SK-N-SH (cell line): ENCODE measurements around the gene HOXC10. TPM values are rescaled to one million over a fixed set of nuclear protein-coding genes. Genes with fewer than 3 reads are reported as not detected.

Experiments used
- CTCF ChIA-PET: fragments of 300-600, 350-600 bp; formaldehyde crosslinking; extraction: SDS; loops from one replicate; lab custom pipeline; 2021; lab: Yijun Ruan, JAX
- POLR2A ChIA-PET: fragments of 350-600 bp; sonication (Branson Sonifier 250); formaldehyde crosslinking; extraction: SDS; loops from one replicate; lab custom pipeline; 2020; ENCODE audit warnings: antibody characterized with exemption, inconsistent platforms; lab: Yijun Ruan, JAX
- DNase-seq: peaks from one replicate; pipeline ENCODE4 v3.0.0; 2012
- H2AFZ ChIP-seq: fragments of 200-600 bp; sonication (generic); 2 replicates; pipeline ENCODE4 v1.8.1; 2016; ENCODE audit warnings: antibody characterized with exemption, mild to moderate bottlenecking, low read depth
- H3F3A ChIP-seq: fragments of 200-600 bp; sonication (generic); replicated peaks from 2 replicates; pipeline ENCODE3; 2016; ENCODE audit warnings: antibody characterized with exemption, mild to moderate bottlenecking; ENCODE audit not compliant: insufficient read depth
- H3K27ac ChIP-seq, 2 experiments: fragments of 200-500 bp in 1 of 2; fragments of 200-600 bp in 1 of 2; sonication (Bioruptor generic) in 1 of 2; sonication (generic), shearing (Covaris generic) in 1 of 2; 2 replicates each; pipeline versions ENCODE4 v1.5.1 to v1.6.1; 2014 to 2016; ENCODE audit warnings: low read depth in 2 of 2, inconsistent platforms in 1 of 2, low read length in 1 of 2, mild to moderate bottlenecking in 1 of 2, mixed read lengths in 1 of 2
- H3K27me3 ChIP-seq: fragments of 200-600 bp; sonication (generic), shearing (Covaris generic); 2 replicates; pipeline ENCODE4 v1.6.1; 2016; ENCODE audit warnings: mixed run types; ENCODE audit not compliant: insufficient read depth
- H3K36me3 ChIP-seq, 2 experiments: fragments of 200-500 bp in 1 of 2; fragments of 200-600 bp in 1 of 2; sonication (Bioruptor generic) in 1 of 2; sonication (generic) in 1 of 2; replicated peaks in 1 of 2; 2 replicates each; pipeline versions ENCODE3 to v1.5.1; 2014 to 2016; ENCODE audit warnings: low read length in 1 of 2, mild to moderate bottlenecking in 1 of 2; ENCODE audit not compliant: insufficient read depth in 2 of 2, control insufficient read depth in 1 of 2
- H3K4me1 ChIP-seq, 2 experiments: fragments of 200-500 bp in 1 of 2; fragments of 200-600 bp in 1 of 2; sonication (Bioruptor generic) in 1 of 2; sonication (generic), shearing (Covaris generic) in 1 of 2; 2 replicates each; pipeline versions ENCODE4 v1.5.1 to v1.6.1; 2014 to 2016; ENCODE audit warnings: low read depth in 1 of 2, low read length in 1 of 2, mixed run types in 1 of 2; ENCODE audit not compliant: insufficient read depth in 2 of 2, control insufficient read depth in 1 of 2
- H3K4me2 ChIP-seq: fragments of 200-600 bp; sonication (generic), shearing (Covaris generic); 2 replicates; pipeline ENCODE4 v1.6.1; 2017; ENCODE audit warnings: mixed run types
- H3K4me3 ChIP-seq, 2 experiments: fragments of 200-500 bp in 1 of 2; fragments of 200-600 bp in 1 of 2; sonication (Bioruptor generic) in 1 of 2; sonication (generic), shearing (Covaris generic) in 1 of 2; 2 replicates each; pipeline versions ENCODE4 v1.5.1 to v1.8.1; 2014 to 2016; ENCODE audit warnings: low read depth in 2 of 2, inconsistent platforms in 1 of 2, low read length in 1 of 2, mild to moderate bottlenecking in 1 of 2, mixed read lengths in 1 of 2, moderate library complexity in 1 of 2
- H3K79me2 ChIP-seq: fragments of 200-600 bp; sonication (generic); 2 replicates; pipeline ENCODE4 v1.8.1; 2017; ENCODE audit warnings: mild to moderate bottlenecking; ENCODE audit not compliant: insufficient read depth
- H3K9ac ChIP-seq: fragments of 200-600 bp; sonication (generic); 2 replicates; pipeline ENCODE4 v1.6.1; 2017; ENCODE audit warnings: mixed run types
- H3K9me2 ChIP-seq: fragments of 200-600 bp; sonication (generic); 2 replicates; pipeline ENCODE4 v1.6.1; 2017; ENCODE audit warnings: mixed run types
- H3K9me3 ChIP-seq: fragments of 200-600 bp; sonication (generic); 2 replicates; pipeline ENCODE4 v1.6.1; 2017; ENCODE audit warnings: mixed run types, mild to moderate bottlenecking, moderate library complexity
- H4K20me1 ChIP-seq: fragments of 200-600 bp; sonication (generic); 2 replicates; pipeline ENCODE4 v1.6.1; 2017; ENCODE audit warnings: mild to moderate bottlenecking, mixed run types; ENCODE audit not compliant: insufficient read depth
- CTCF ChIP-seq: fragments of 200-600 bp; sonication (generic); IDR thresholded peaks from 2 replicates; pipeline ENCODE4 v1.6.1; 2017; ENCODE audit warnings: antibody characterized with exemption, mild to moderate bottlenecking, moderate library complexity
- ELF1 ChIP-seq: IDR thresholded peaks from 2 replicates; pipeline ENCODE4 v1.4.0; 2012
- FOSL2 ChIP-seq: IDR thresholded peaks from 2 replicates; pipeline ENCODE4 v1.4.0; 2012; ENCODE audit warnings: low read depth, mild to moderate bottlenecking, moderate library complexity, borderline replicate concordance
- GABPA ChIP-seq: IDR thresholded peaks from 2 replicates; pipeline ENCODE4 v1.4.0; 2012; ENCODE audit warnings: low read depth, mild to moderate bottlenecking
- GATA2 ChIP-seq: sonication (generic); formaldehyde crosslinking; IDR thresholded peaks from 2 replicates; pipeline ENCODE4 v1.5.0; 2020; ENCODE audit warnings: mild to moderate bottlenecking, missing genetic modification reagents
- JUND ChIP-seq: IDR thresholded peaks from 2 replicates; pipeline ENCODE4 v1.4.0; 2012
- MEF2A ChIP-seq: IDR thresholded peaks from 2 replicates; pipeline ENCODE4 v1.4.0; 2012; ENCODE audit warnings: low read depth, borderline replicate concordance
- MXI1 ChIP-seq: IDR thresholded peaks from 2 replicates; pipeline ENCODE4 v1.6.1; 2012; ENCODE audit warnings: mild to moderate bottlenecking, low read depth, low read length, improper control_type of control experiment
- NFIC ChIP-seq: IDR thresholded peaks from 2 replicates; pipeline ENCODE4 v1.4.0; 2012; ENCODE audit warnings: borderline replicate concordance
- NRF1 ChIP-seq: IDR thresholded peaks from 2 replicates; pipeline ENCODE4 v1.6.1; 2012; ENCODE audit warnings: low read depth, mild to moderate bottlenecking, low read length
- POLR2AphosphoS5 ChIP-seq: IDR thresholded peaks from 2 replicates; pipeline ENCODE4 v1.6.1; 2012; ENCODE audit warnings: low read depth, low read length
- RAD21 ChIP-seq: IDR thresholded peaks from 2 replicates; pipeline ENCODE4 v1.6.1; 2012; ENCODE audit warnings: mild to moderate bottlenecking, low read length
- REST ChIP-seq: IDR thresholded peaks from 2 replicates; pipeline ENCODE4 v1.6.1; 2012; ENCODE audit warnings: mild to moderate bottlenecking, low read depth, low read length, moderate library complexity
- SIN3A ChIP-seq: IDR thresholded peaks from 2 replicates; pipeline ENCODE4 v1.6.1; 2012; ENCODE audit warnings: low read depth, mild to moderate bottlenecking, low read length, moderate library complexity, borderline replicate concordance
- TAF1 ChIP-seq: IDR thresholded peaks from 2 replicates; pipeline ENCODE4 v1.6.1; 2012; ENCODE audit warnings: low read depth, mild to moderate bottlenecking, low read length, moderate library complexity, borderline replicate concordance
- TEAD4 ChIP-seq: IDR thresholded peaks from 2 replicates; pipeline ENCODE4 v1.4.0; 2012; ENCODE audit warnings: mild to moderate bottlenecking, borderline replicate concordance; ENCODE audit not compliant: insufficient read depth
- whole genome bisulfite sequencing: methylation state at CpG from one replicate; pipeline ENCODE4 v1.1.6; 2017; ENCODE audit warnings: low lambda C conversion rate; 5-methylcytosine and 5-hydroxymethylcytosine counted together
- polyA plus RNA-seq, 3 experiments: library from polyadenylated mRNA; depleted of rRNA; stranded (reverse); fragments of >200 nt; gene quantifications; 2 replicates each; pipeline ENCODE4 v1.2.3, GENCODE V29; 2012
- TF ChIP-seq, protein P1 (sequence below): IDR thresholded peaks from 2 replicates; pipeline ENCODE4 v1.4.0; 2012; ENCODE audit warnings: low read depth, borderline replicate concordance

Gene HOXC10
- polyA plus RNA-seq, 1 of the 3 experiments (the other 2 are of a cell fraction): 0.03 TPM

DNA sequence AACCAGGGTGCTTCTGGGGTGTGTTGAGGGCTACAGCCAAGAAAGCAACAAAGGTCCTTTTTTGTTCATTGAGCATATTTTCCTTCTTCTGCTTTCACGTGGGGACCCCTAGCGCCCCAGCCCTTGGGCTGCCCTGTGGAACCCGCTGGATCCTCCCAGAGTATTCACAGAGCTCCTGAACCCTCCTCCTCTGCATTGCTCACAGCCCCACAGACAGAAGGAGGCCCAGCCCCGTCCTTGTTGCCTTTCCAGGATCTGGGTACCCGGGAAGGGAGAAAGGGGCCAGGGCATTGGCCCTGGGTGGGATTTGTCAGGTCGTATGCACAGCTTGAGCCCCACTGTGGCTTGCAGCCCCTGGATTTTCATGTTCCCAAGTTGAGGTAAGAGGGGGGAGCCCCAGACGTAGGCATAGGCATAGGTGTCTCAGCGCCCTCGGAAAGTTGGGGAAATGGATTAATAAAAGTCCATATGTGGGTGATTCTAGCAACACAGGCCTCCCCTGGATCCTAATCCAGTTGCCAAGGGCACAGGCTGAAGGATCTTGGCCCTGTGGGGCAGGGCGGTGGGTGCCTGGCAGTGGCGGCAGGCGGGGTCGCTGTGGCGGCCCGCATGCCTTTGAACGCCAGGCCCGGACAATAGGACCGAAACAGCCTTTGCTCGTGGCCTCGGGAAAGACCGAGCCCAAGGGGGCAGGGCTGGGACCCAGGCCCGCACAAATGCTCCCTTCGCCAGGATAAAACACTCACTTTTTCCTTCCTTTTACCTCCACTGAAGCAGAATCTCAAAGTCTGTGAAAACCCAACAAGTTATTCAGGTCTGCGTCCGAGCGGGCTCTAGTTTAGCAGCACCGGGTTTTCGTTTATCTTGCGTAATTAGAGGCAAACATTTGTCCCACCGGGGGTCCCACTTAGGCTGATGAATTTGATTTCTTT lies 3.0 kb upstream of the HOXC10 start:
- 38% methylated on average over 20 of the region's 30 CpGs for WGBS
- ChIA-PET CTCF (interaction anchor here (0.6 to 2.1 kb wide), 7 partner anchors 9 to 234 kb away, joined by 3 to 8 read pairs (median 6); no protein-coding TSS in a partner anchor), POLR2A (no interaction called here)
- Histone ChIP-seq H3K4me2 (no peak overlapping the region), H3K4me1 (peaks cover 0 to 12% of the 10 kb centered on the region in 2 experiments; a peak in 2 of 4 replicates), H3K27ac (no peak overlapping the region), H3K9ac (no peak overlapping the region), H3K27me3 (peaks cover 93% of the 10 kb centered on the region), H4K20me1 (no peaks in the 10 kb centered on the region)
- no peak for DNase-seq
- TF ChIP-seq NRF1 (no peak), RAD21 (no peak), POLR2AphosphoS5 (no peak), TEAD4 (no peak), REST (no peak), ELF1 (no peak), FOSL2 (no peak), GABPA (no peak), JUND (no peak), MEF2A (no peak), CTCF (no peak), GATA2 (no peak), SIN3A (no peak), MXI1 (no peak), TAF1 (no peak), NFIC (no peak)
- TF ChIP-seq, protein P1, sequence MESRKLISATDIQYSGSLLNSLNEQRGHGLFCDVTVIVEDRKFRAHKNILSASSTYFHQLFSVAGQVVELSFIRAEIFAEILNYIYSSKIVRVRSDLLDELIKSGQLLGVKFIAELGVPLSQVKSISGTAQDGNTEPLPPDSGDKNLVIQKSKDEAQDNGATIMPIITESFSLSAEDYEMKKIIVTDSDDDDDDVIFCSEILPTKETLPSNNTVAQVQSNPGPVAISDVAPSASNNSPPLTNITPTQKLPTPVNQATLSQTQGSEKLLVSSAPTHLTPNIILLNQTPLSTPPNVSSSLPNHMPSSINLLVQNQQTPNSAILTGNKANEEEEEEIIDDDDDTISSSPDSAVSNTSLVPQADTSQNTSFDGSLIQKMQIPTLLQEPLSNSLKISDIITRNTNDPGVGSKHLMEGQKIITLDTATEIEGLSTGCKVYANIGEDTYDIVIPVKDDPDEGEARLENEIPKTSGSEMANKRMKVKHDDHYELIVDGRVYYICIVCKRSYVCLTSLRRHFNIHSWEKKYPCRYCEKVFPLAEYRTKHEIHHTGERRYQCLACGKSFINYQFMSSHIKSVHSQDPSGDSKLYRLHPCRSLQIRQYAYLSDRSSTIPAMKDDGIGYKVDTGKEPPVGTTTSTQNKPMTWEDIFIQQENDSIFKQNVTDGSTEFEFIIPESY: no peak
- TF ChIP-seq, all 33 proteins: peak for 0
- Histone ChIP-seq H3K9me2 (no peaks in the 10 kb centered on the region), H3K79me2 (no peaks in the 10 kb centered on the region), H3F3A (no peaks in the 10 kb centered on the region), H3K36me3 (no peaks in the 10 kb centered on the region), H3K9me3 (no peaks in the 10 kb centered on the region), H3K4me3 (no peak overlapping the region), H2AFZ (no peak overlapping the region)
